Right cardiac atrium (tissue), 5 donors: Measurements from ENCODE around the gene STK36. TPM values are rescaled to one million over a fixed set of nuclear protein-coding genes. Genes with fewer than 3 reads are reported as not detected.
A peak's percentile ranks its signal among the peaks of the same experiment; 100 is the strongest.

Source experiments
- ATAC-seq, 2 donors: fragments of 200-7000 bp; cut with Tn5 transposase; one replicate each; pipeline versions ENCODE4 v1.8.0 to v1.9.1; 2020; ENCODE audit warnings: moderate library complexity in 2 of 2, mild to moderate bottlenecking in 1 of 2
- DNase-seq, 3 donors: peaks; one replicate each; pipeline ENCODE4 v3.0.0-alpha.2; 2020
- H3K27ac ChIP-seq: one replicate; pipeline ENCODE4 v1.5.1; 2013; ENCODE audit warnings: mild to moderate bottlenecking, low read length, control low read depth, moderate library complexity
- H3K27me3 ChIP-seq: one replicate; pipeline ENCODE4 v1.6.1; 2013; ENCODE audit not compliant: control insufficient read depth, insufficient read depth
- H3K4me1 ChIP-seq: one replicate; pipeline ENCODE4 v1.6.1; 2013; ENCODE audit warnings: low read length; ENCODE audit not compliant: control insufficient read depth, insufficient read depth
- H3K4me3 ChIP-seq: one replicate; pipeline ENCODE4 v1.5.1; 2013; ENCODE audit warnings: low read length, control low read depth
- H3K9me3 ChIP-seq: one replicate; pipeline ENCODE4 v1.6.1; 2013; ENCODE audit warnings: low read length; ENCODE audit not compliant: control insufficient read depth
- WGBS: extraction: QIAGEN DNeasy Blood & Tissue Kit; methylation state at CpG from one replicate; pipeline ENCODE4 v1.1.7; 2013; 5-methylcytosine and 5-hydroxymethylcytosine counted together
- intact Hi-C, 4 donors: fragments of 100-400 bp; cut with DNase I; formaldehyde crosslinking; loops; one replicate each; pipeline versions ENCODE4 v1.11.0 to v1.14.0; 2022 to 2023
- polyA plus RNA-seq: library from polyadenylated mRNA; stranded (reverse); fragments of 200-250 nt; gene quantifications from one replicate; pipeline ENCODE4 v1.2.3, GENCODE V29; 2013
- total RNA-seq, 4 donors: library from RNA; stranded (reverse); fragmentation: NEBNext Ultra II Directional; extraction: Animal tissue kit (Norgen Biotek cat#: 25700); gene quantifications; one replicate each; pipeline ENCODE4 v1.2.1, GENCODE V29; 2021
- donor health status: healthy with polysubstance abuse.
- donor health status: DM: no; HTN: yes; CAD: no.
- donor health status: DM: no; HTN: no; CAD: no.
- donor health status: DM: no; HTN: yes; CAD: no; lungs with severe emphysema.
- donor health status: DM: yes; HTN: yes; CAD: no.

The STK36 gene
- total and polyA plus RNA-seq, 5 donors, result 8.3 to 11.2 (median 9.7) TPM

DNA sequence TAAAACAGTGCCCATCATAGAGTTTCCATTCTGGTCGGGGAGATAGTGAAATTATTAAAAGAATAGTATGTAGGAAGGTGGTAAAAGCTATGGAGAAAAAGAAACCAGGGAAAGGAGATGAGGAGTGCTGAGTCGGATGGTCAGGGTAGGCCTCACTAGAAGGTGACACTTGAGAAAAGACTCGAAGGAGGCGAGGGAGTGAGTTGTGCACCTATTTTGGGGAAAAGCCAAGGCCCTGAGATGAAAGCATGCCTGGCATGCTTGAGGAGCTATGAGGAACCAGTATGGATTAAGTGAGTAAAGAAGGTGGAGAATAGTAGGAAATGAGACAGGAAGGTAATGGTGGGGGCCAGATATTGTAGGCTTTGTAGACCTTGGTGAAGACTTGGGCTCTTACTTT is 31.5 kb downstream of the STK36 start:
- no peaks in the 10 kb centered on the region for H3K9me3 ChIP-seq
- intact Hi-C loops, result no loop called here
- H3K4me1 ChIP-seq, result no peaks in the 10 kb centered on the region
- no peak for DNase-seq
- 74% methylated on average over 4 of the region's 4 CpGs for WGBS
- H3K27ac ChIP-seq, result no peak overlapping the region
- no peak overlapping the region for H3K4me3 ChIP-seq
- ATAC-seq, result no peak
- H3K27me3 ChIP-seq, result no peaks in the 10 kb centered on the region

GRCh38 chr2:218708086-218708485 is 36.2 kb downstream of the STK36 start:
- Histone ChIP-seq H3K9me3 (no peaks in the 10 kb centered on the region), H3K4me3 (no peak overlapping the region), H3K4me1 (no peaks in the 10 kb centered on the region), H3K27me3 (no peaks in the 10 kb centered on the region), H3K27ac (no peak overlapping the region)
- ATAC-seq (no peak), DNase-seq (no peak)
- intact Hi-C loops, result no loop called here
- WGBS, result 90% methylated on average over 4 of the region's 4 CpGs

DNA sequence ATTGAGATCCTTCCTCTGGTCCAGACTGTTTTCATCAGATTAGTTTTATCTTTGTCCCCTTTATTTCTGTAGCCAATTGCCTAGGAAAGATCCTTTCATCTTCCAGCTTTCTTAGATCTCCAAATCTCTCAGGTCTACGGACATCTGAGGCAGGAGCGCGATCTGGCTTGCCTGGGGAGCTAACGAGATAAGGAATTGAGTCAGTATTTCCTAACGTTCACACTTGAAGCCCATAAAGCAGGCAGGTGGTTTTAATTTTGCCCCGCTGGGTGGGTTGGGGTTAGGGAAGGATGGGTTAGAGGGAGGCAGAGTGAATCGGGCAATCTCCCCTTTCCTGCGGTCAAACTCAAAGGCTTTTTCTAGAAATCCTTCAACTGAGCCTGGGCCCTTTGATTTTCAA is 38.0 kb downstream of the STK36 start:
- Histone ChIP-seq H3K9me3 (no peaks in the 10 kb centered on the region), H3K4me3 (peak overlapping the region; percentile 29), H3K4me1 (no peaks in the 10 kb centered on the region), H3K27me3 (no peaks in the 10 kb centered on the region), H3K27ac (no peak overlapping the region)
- intact Hi-C loops, result loop anchor here in 3 of 4 donors (10.0 kb wide), 3 partner anchors 125 to 145 kb away; partner anchors contain the start of genes PRKAG3 (in 1 of the 3) and WNT6 (in 1 of the 3)
- no peak for ATAC-seq
- DNase-seq, result no peak
- 67% methylated on average over 8 of the region's 8 CpGs for WGBS

DNA sequence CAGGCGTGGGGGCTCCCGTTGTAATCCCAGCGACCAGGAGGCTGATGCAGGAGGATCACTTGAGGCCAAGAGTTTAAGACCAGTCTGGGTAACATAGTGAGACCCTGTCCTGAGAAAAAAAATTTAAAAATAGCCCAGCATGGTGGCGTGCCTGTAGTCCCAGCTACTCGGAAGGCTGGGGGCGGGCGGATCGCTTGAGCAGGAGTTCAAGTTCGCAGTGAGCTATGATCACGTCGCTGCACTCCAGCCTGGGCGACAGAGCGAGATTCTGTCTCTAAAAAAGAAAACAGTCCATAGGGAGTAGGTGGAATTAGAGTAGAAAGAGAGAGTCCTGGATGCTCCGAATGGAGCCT is 38.4 kb downstream of the STK36 start:
- 37% methylated on average over 14 of the region's 14 CpGs for WGBS
- intact Hi-C loops, result loop anchor here in 3 of 4 donors (10.0 kb wide), 3 partner anchors 124 to 144 kb away; partner anchors contain the start of genes PRKAG3 (in 1 of the 3) and WNT6 (in 1 of the 3)
- DNase-seq, result no peak
- Histone ChIP-seq H3K27me3 (no peaks in the 10 kb centered on the region), H3K4me1 (no peaks in the 10 kb centered on the region), H3K27ac (no peak overlapping the region), H3K4me3 (peak overlapping the region; percentile 29), H3K9me3 (no peaks in the 10 kb centered on the region)
- peak in 1 of 2 donors; percentile 10 for ATAC-seq

DNA sequence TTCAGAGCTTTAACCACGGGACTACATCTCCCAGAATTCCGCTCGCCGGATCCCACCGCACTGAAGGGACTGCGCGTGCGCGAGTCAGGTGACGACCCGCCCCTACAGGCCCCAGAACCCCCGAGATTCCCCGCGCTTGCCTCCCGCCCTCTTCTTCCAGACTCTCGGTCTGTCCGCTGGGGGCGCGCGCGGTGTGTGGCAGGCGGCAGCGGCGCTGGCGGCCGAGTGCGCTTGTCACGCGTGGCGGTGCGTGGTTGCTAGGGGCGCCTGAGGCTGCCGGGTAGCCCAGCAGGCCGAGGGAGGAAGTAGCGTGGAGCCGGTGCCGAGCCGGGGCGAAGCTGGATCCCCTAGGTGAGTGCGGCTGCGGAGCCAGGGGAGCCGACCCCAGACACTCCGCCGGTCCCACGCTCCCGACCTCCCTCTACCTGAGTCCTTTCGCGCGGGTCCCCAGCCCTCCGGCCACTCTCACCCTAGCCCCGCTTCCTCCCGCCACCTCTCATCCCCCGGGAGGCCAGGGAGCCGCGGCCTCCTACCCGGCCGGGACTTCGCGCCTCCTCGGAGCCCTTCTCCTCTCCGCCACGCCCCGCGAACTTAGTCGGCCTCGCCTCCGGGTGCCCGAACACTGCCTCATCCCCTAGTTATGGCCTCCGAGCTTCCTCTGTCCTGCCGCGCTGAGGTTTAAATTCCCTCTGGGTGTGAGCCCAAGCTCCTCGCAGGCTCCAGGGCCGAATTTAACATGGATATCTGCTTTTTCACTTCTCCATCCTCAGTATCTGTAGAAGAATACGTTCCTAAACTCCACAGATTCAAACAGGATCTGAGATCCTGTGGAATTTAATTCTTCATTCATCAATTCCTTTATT is 39.0 kb downstream of the STK36 start, which contains the start of gene TTLL4:
Gene TTLL4, plus strand, starts transcription at position 149 of the 863 bp plus-strand sequence. CDS start 26,842 bp downstream, outside the sequence.
- intact Hi-C loops, result loop anchor here in 3 of 4 donors (10.0 kb wide), 3 partner anchors 124 to 144 kb away; partner anchors contain the start of genes PRKAG3 (in 1 of the 3) and WNT6 (in 1 of the 3)
- H3K27me3 ChIP-seq, result no peaks in the 10 kb centered on the region
- H3K4me3 ChIP-seq, result peak within 1 kb of the TSS; percentile 76
- WGBS, result under 1% methylated on average over 74 of the region's 74 CpGs
- ATAC-seq (peak; percentile 99), DNase-seq (peak; percentile 99)
- peak within 1 kb of the TSS; percentile 77 for H3K27ac ChIP-seq
- H3K9me3 ChIP-seq, result no peaks in the 10 kb centered on the region
- no peaks in the 10 kb centered on the region for H3K4me1 ChIP-seq

- DNase-seq (no peak), ATAC-seq (no peak)
- H3K27ac ChIP-seq, result no peak overlapping the region
- WGBS, result 12% methylated on average over 5 of the region's 5 CpGs
- no peaks in the 10 kb centered on the region for H3K4me1 ChIP-seq
- no peaks in the 10 kb centered on the region for H3K27me3 ChIP-seq
- H3K4me3 ChIP-seq, result peak overlapping the region; percentile 76
- intact Hi-C loops, result loop anchor here in 3 of 4 donors (10.0 kb wide), 3 partner anchors 123 to 143 kb away; partner anchors contain the start of genes PRKAG3 (in 1 of the 3) and WNT6 (in 1 of the 3)
- H3K9me3 ChIP-seq, result no peaks in the 10 kb centered on the region
Observed at GRCh38 chr2:218711550-218711929, 39.7 kb downstream of the STK36 start.

GRCh38 chr2:218713922-218714321 is 42.0 kb downstream of the STK36 start:
- no peak for DNase-seq
- Histone ChIP-seq H3K4me3 (no peak overlapping the region), H3K27ac (no peak overlapping the region), H3K4me1 (no peaks in the 10 kb centered on the region), H3K9me3 (no peaks in the 10 kb centered on the region), H3K27me3 (no peaks in the 10 kb centered on the region)
- intact Hi-C loops, result loop anchor here in 3 of 4 donors (10.0 kb wide), 3 partner anchors 121 to 141 kb away; partner anchors contain the start of genes PRKAG3 (in 1 of the 3) and WNT6 (in 1 of the 3)
- no peak for ATAC-seq
- 93% methylated on average over 2 of the region's 2 CpGs for WGBS

DNA sequence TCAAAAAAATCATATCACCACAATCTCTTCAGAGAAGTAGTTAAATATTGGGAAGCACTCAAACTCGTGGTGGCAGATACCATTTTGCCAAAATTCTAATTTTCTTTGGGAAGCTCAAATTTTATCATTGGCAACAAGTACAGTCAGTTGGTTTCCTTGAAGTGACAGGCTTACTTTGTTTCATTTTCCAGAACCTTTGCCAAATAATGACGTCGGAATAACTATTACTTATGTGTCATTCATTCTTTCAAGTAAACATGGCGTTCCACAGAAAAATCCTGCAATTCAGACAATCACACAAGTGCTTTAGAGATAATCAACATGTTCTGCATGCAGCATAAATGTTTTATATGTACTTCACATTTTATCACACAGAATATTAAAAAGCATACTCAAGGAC is 44.2 kb downstream of the STK36 start:
- ATAC-seq, result no peak
- no peaks in the 10 kb centered on the region for H3K4me1 ChIP-seq
- intact Hi-C loops, result loop anchor here in 3 of 4 donors (10.0 kb wide), 3 partner anchors 119 to 139 kb away; partner anchors contain the start of genes PRKAG3 (in 1 of the 3) and WNT6 (in 1 of the 3)
- no peaks in the 10 kb centered on the region for H3K9me3 ChIP-seq
- H3K4me3 ChIP-seq, result no peak overlapping the region
- no peak overlapping the region for H3K27ac ChIP-seq
- WGBS, result 56% methylated on average over 4 of the region's 4 CpGs
- no peak for DNase-seq
- H3K27me3 ChIP-seq, result no peaks in the 10 kb centered on the region

DNA sequence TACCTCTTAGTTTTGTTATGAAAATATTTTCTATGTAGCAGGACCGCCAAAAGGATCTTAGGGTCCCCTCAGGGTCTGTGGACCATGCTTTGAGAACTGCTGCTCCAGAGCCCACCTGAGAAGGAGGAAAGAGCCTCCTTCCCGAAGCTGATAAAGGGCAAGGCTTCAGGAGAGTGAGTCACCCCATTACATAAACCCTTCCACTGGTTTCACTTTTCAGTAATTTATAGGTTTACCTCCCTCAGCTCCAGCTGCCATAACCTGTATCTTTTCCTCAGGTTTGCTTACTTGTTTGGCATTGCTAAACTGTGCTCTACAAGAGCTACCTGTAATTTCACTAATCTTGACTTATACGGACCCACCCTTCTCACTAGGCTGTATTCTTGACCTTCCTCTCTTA is 45.4 kb downstream of the STK36 start:
- no peaks in the 10 kb centered on the region for H3K27me3 ChIP-seq
- H3K9me3 ChIP-seq, result no peaks in the 10 kb centered on the region
- 85% methylated on average over 3 of the region's 3 CpGs for WGBS
- ATAC-seq, result no peak
- intact Hi-C loops, result loop anchor here in 3 of 4 donors (10.0 kb wide), 3 partner anchors 118 to 138 kb away; partner anchors contain the start of genes PRKAG3 (in 1 of the 3) and WNT6 (in 1 of the 3)
- no peak overlapping the region for H3K4me3 ChIP-seq
- H3K27ac ChIP-seq, result no peak overlapping the region
- DNase-seq, result no peak
- no peaks in the 10 kb centered on the region for H3K4me1 ChIP-seq

DNA sequence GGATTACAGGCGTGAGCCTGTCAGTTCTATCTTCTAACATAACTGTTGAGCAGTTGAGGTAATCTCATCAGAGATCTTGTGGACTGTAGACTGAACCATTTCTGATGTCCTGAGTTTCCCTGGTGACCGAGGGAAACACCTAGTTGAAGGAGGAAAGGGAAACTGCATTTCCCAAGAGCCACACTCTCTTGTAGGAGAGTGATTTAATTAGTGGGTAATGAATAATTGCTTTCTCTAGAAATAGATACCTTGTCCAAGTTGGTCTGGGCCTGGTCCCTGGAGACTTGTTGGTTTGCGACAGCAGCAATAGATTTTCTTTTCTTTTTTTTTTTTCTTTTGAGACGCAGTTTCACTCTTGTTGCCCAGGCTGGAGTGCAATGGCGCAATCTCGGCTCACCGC is 46.2 kb downstream of the STK36 start:
- H3K27me3 ChIP-seq, result no peaks in the 10 kb centered on the region
- no peak overlapping the region for H3K4me3 ChIP-seq
- no peak for DNase-seq
- intact Hi-C loops, result loop anchor here in 3 of 4 donors (10.0 kb wide), 3 partner anchors 117 to 137 kb away; partner anchors contain the start of genes PRKAG3 (in 1 of the 3) and WNT6 (in 1 of the 3)
- H3K9me3 ChIP-seq, result no peaks in the 10 kb centered on the region
- no peaks in the 10 kb centered on the region for H3K4me1 ChIP-seq
- H3K27ac ChIP-seq, result no peak overlapping the region
- 90% methylated on average over 7 of the region's 7 CpGs for WGBS
- ATAC-seq, result no peak

- ATAC-seq, result no peak
- Histone ChIP-seq H3K27ac (no peak overlapping the region), H3K27me3 (no peaks in the 10 kb centered on the region), H3K4me3 (no peak overlapping the region), H3K4me1 (no peaks in the 10 kb centered on the region), H3K9me3 (no peaks in the 10 kb centered on the region)
- DNase-seq, result no peak
- intact Hi-C loops, result loop anchor here in 3 of 4 donors (10.0 kb wide), 3 partner anchors 115 to 135 kb away; partner anchors contain the start of genes PRKAG3 (in 1 of the 3) and WNT6 (in 1 of the 3)
- 84% methylated on average over 3 of the region's 3 CpGs for WGBS
Observed at GRCh38 chr2:218719457-218719856, 47.6 kb downstream of the STK36 start.
